IMR-90 (cell line): ENCODE measurements around the gene ASRGL1. TPM values are rescaled to one million over a fixed set of nuclear protein-coding genes. Genes with fewer than 3 reads are reported as not detected.

ENCODE experiments used
- ATAC-seq: fragments of 200-7000 bp; cut with Tn5 transposase; 2 replicates; pipeline ENCODE4 v1.9.1; 2020; ENCODE audit warnings: low read depth, mild to moderate bottlenecking, moderate library complexity
- BruUV-seq: library from RNA; stranded (reverse); fragments of 400-500 nt; replicated peaks from 2 replicates; lab custom pipeline; 2021; lab: Mats Ljungman, UMichigan
- CTCF ChIA-PET: fragments of 300-600 bp; formaldehyde crosslinking; extraction: SDS; loops from one replicate; lab custom pipeline; 2021; ENCODE audit warnings: antibody characterized with exemption; lab: Yijun Ruan, JAX
- POLR2A ChIA-PET: fragments of 300-600 bp; sonication (Branson Sonifier 250); formaldehyde crosslinking; loops from one replicate; lab custom pipeline; 2022; ENCODE audit warnings: antibody characterized with exemption; ENCODE audit not compliant: unreplicated experiment; lab: Charles Lee
- DNase-seq: peaks from one replicate; pipeline ENCODE4 v3.0.0; 2013
- H2AFZ ChIP-seq: replicated peaks from 2 replicates; pipeline ENCODE3; 2013; ENCODE audit warnings: low read length, mild to moderate bottlenecking; ENCODE audit not compliant: poor library complexity
- H2AK5ac ChIP-seq: 2 replicates; pipeline ENCODE4 v1.6.1; 2013; ENCODE audit warnings: low read depth, low read length, inconsistent platforms
- H2AK9ac ChIP-seq: replicated peaks from 2 replicates; pipeline ENCODE3; 2013; ENCODE audit warnings: mild to moderate bottlenecking, low read depth, low read length, moderate library complexity; ENCODE audit not compliant: poor library complexity
- H2BK120ac ChIP-seq: 2 replicates; pipeline ENCODE4 v1.6.1; 2013; ENCODE audit warnings: low read depth, low read length, inconsistent platforms
- H2BK15ac ChIP-seq: 3 replicates; pipeline ENCODE4 v1.6.1; 2013; ENCODE audit warnings: low read depth, low read length, inconsistent platforms
- H2BK20ac ChIP-seq: 2 replicates; pipeline ENCODE4 v1.6.1; 2013; ENCODE audit warnings: low read depth, mild to moderate bottlenecking, inconsistent platforms, low read length, moderate library complexity
- H2BK5ac ChIP-seq: 2 replicates; pipeline ENCODE4 v1.6.1; 2013; ENCODE audit warnings: mild to moderate bottlenecking, low read depth, low read length, inconsistent platforms; ENCODE audit not compliant: poor library complexity, severe bottlenecking
- H3K14ac ChIP-seq: replicated peaks from 2 replicates; pipeline ENCODE4 v1.6.1; 2013; ENCODE audit warnings: low read depth, low read length, inconsistent platforms
- H3K18ac ChIP-seq: 2 replicates; pipeline ENCODE4 v1.6.1; 2013; ENCODE audit warnings: low read depth, low read length, control low read depth
- H3K23ac ChIP-seq: 2 replicates; pipeline ENCODE4 v1.6.1; 2013; ENCODE audit warnings: low read depth, low read length, inconsistent platforms
- H3K27ac ChIP-seq: 2 replicates; pipeline ENCODE4 v1.5.1; 2013; ENCODE audit warnings: mild to moderate bottlenecking, control low read depth, low read length; ENCODE audit not compliant: insufficient read depth
- H3K27me3 ChIP-seq: 2 replicates; pipeline ENCODE4 v1.6.1; 2013; ENCODE audit warnings: low read length; ENCODE audit not compliant: control insufficient read depth, insufficient read depth
- H3K36me3 ChIP-seq: 2 replicates; pipeline ENCODE4 v1.6.1; 2013; ENCODE audit warnings: low read length, mixed read lengths; ENCODE audit not compliant: control insufficient read depth, insufficient read depth
- H3K4ac ChIP-seq: 2 replicates; pipeline ENCODE4 v1.6.1; 2013; ENCODE audit warnings: low read depth, low read length, inconsistent platforms
- H3K4me1 ChIP-seq: 2 replicates; pipeline ENCODE4 v1.6.1; 2013; ENCODE audit warnings: low read length, mixed read lengths; ENCODE audit not compliant: control insufficient read depth, insufficient read depth
- H3K4me2 ChIP-seq: 2 replicates; pipeline ENCODE4 v1.6.1; 2013; ENCODE audit warnings: low read depth, mild to moderate bottlenecking, control low read depth, low read length, moderate library complexity
- H3K4me3 ChIP-seq: 2 replicates; pipeline ENCODE4 v1.5.1; 2013; ENCODE audit warnings: low read depth, mild to moderate bottlenecking, control low read depth, low read length, moderate library complexity; ENCODE audit not compliant: insufficient read depth
- H3K56ac ChIP-seq: 2 replicates; pipeline ENCODE4 v1.6.1; 2013; ENCODE audit warnings: low read length, inconsistent platforms; ENCODE audit not compliant: insufficient read depth; ENCODE audit errors: extremely low read depth
- H3K79me1 ChIP-seq, 2 experiments: 2 replicates each; pipeline ENCODE4 v1.6.1; 2013; ENCODE audit warnings: low read length in 2 of 2, inconsistent platforms in 1 of 2, low read depth in 1 of 2
- H3K9ac ChIP-seq: 2 replicates; pipeline ENCODE4 v1.6.1; 2013; ENCODE audit warnings: low read depth, low read length, control low read depth
- H3K9me1 ChIP-seq: 2 replicates; pipeline ENCODE4 v1.6.1; 2013; ENCODE audit warnings: low read length, inconsistent platforms; ENCODE audit not compliant: insufficient read depth
- H3K9me3 ChIP-seq: 2 replicates; pipeline ENCODE4 v1.6.1; 2013; ENCODE audit warnings: low read length; ENCODE audit not compliant: control insufficient read depth, insufficient read depth
- H4K20me1 ChIP-seq: 2 replicates; pipeline ENCODE4 v1.6.1; 2013; ENCODE audit warnings: low read length, inconsistent platforms; ENCODE audit not compliant: insufficient read depth
- H4K5ac ChIP-seq: 2 replicates; pipeline ENCODE4 v1.6.1; 2013; ENCODE audit warnings: mild to moderate bottlenecking, low read depth, low read length, control low read depth
- H4K8ac ChIP-seq, 2 experiments: 2 replicates each; pipeline ENCODE4 v1.6.1; 2013; ENCODE audit warnings: low read depth in 2 of 2, low read length in 2 of 2, control low read depth in 1 of 2, inconsistent platforms in 1 of 2
- H4K91ac ChIP-seq: 2 replicates; pipeline ENCODE4 v1.6.1; 2013; ENCODE audit warnings: low read depth, low read length, inconsistent platforms; ENCODE audit not compliant: insufficient read depth
- BHLHE40 ChIP-seq: fragments of 150-350 bp; IDR thresholded peaks from 2 replicates; pipeline ENCODE4 v1.6.1; 2016; ENCODE audit warnings: mild to moderate bottlenecking, low read depth, low read length
- CEBPB ChIP-seq: IDR thresholded peaks from 2 replicates; pipeline ENCODE4 v1.6.1; 2012; ENCODE audit warnings: low read depth, low read length, improper control_type of control experiment
- CHD1 ChIP-seq: IDR thresholded peaks from 2 replicates; pipeline ENCODE4 v1.6.1; 2012; ENCODE audit warnings: low read depth, low read length, improper control_type of control experiment
- FOS ChIP-seq: fragments of 150-350 bp; IDR thresholded peaks from 2 replicates; pipeline ENCODE4 v1.6.1; 2016; ENCODE audit warnings: low read depth, low read length
- MAFK ChIP-seq: IDR thresholded peaks from 2 replicates; pipeline ENCODE4 v1.6.1; 2012; ENCODE audit warnings: low read depth, low read length, improper control_type of control experiment
- MAZ ChIP-seq: IDR thresholded peaks from 2 replicates; pipeline ENCODE4 v1.6.1; 2012; ENCODE audit warnings: low read depth, mild to moderate bottlenecking, low read length, improper control_type of control experiment, moderate library complexity, borderline replicate concordance
- MXI1 ChIP-seq: IDR thresholded peaks from 2 replicates; pipeline ENCODE4 v1.6.1; 2012; ENCODE audit warnings: low read depth, mild to moderate bottlenecking, low read length, moderate library complexity, borderline replicate concordance
- NFE2L2 ChIP-seq: fragments of 150-350 bp; IDR thresholded peaks from 2 replicates; pipeline ENCODE4 v1.6.1; 2016; ENCODE audit warnings: low read depth, mild to moderate bottlenecking, low read length
- POLR2A ChIP-seq: IDR thresholded peaks from 2 replicates; pipeline ENCODE4 v1.6.1; 2012; ENCODE audit warnings: mild to moderate bottlenecking, low read depth, low read length
- RAD21 ChIP-seq: IDR thresholded peaks from 2 replicates; pipeline ENCODE4 v1.6.1; 2012; ENCODE audit warnings: low read length, improper control_type of control experiment
- RCOR1 ChIP-seq: IDR thresholded peaks from 2 replicates; pipeline ENCODE4 v1.6.1; 2012; ENCODE audit warnings: mild to moderate bottlenecking, low read length, improper control_type of control experiment; ENCODE audit not compliant: insufficient replicate concordance
- RFX5 ChIP-seq: IDR thresholded peaks from 2 replicates; pipeline ENCODE4 v1.8.0; 2012; ENCODE audit warnings: low read depth, mild to moderate bottlenecking, low read length, moderate library complexity
- SMC3 ChIP-seq: fragments of 150-350 bp; IDR thresholded peaks from 2 replicates; pipeline ENCODE4 v1.6.1; 2016; ENCODE audit warnings: low read depth, mild to moderate bottlenecking, antibody characterized with exemption, low read length, moderate library complexity
- WGBS, 2 experiments: methylation state at CpG; one replicate each; pipeline versions ENCODE4 v1.1.5 to v1.1.7; 2013; ENCODE audit warnings: missing lambda C conversion rate in 2 of 2; ENCODE audit not compliant: insufficient read length in 1 of 2; ENCODE audit errors: extremely low coverage in 2 of 2; 5-methylcytosine and 5-hydroxymethylcytosine counted together
- dilution Hi-C: fragments of 300-500 bp; cut with HindIII; formaldehyde crosslinking; loops from one replicate; pipeline ENCODE4 v1.14.3; 2018; ENCODE audit warnings: low sequenced_read_pairs; ENCODE audit not compliant: unreplicated experiment
- in situ Hi-C: fragments of 300-500 bp; cut with MboI; formaldehyde crosslinking; loops from 3 replicates; pipeline ENCODE4 v1.14.3; 2019; ENCODE audit warnings: low sequenced_read_pairs, inconsistent platforms, mixed read lengths
- intact Hi-C: fragments of 100-400 bp; cut with micrococcal nuclease; formaldehyde crosslinking; loops from 2 replicates; pipeline ENCODE4 v1.10.0; 2022
- polyA plus RNA-seq, 3 experiments: library from polyadenylated mRNA; depleted of rRNA; stranded (reverse); fragments of >200 nt; gene quantifications; 2 replicates each; pipeline ENCODE4 v1.2.3, GENCODE V29; 2012; ENCODE audit warnings: low replicate concordance in 1 of 3
- total RNA-seq: library from RNA; depleted of rRNA; stranded (reverse); fragments of >200 nt; gene quantifications from 2 replicates; pipeline ENCODE4 v1.2.3, GENCODE V29; 2012
- TF ChIP-seq, protein P1 (sequence below): fragments of 150-350 bp; IDR thresholded peaks from 2 replicates; pipeline ENCODE4 v1.6.1; 2017; ENCODE audit warnings: mild to moderate bottlenecking, antibody characterized with exemption, low read length, low read depth
- TF ChIP-seq, protein P2 (sequence below): fragments of 150-350 bp; IDR thresholded peaks from 2 replicates; pipeline ENCODE4 v1.6.1; 2016; ENCODE audit warnings: low read depth, mild to moderate bottlenecking, low read length, moderate library complexity, borderline replicate concordance
- TF ChIP-seq, protein P3 (sequence below): conservative IDR thresholded peaks from 2 replicates; pipeline ENCODE4 v1.5.1; 2012; ENCODE audit warnings: mild to moderate bottlenecking, low read depth, low read length, improper control_type of control experiment

The ASRGL1 gene
- total and polyA plus RNA-seq, 2 of the 4 experiments (the other 2 are of a cell fraction) = 0.72 TPM; not detected in 1

DNA sequence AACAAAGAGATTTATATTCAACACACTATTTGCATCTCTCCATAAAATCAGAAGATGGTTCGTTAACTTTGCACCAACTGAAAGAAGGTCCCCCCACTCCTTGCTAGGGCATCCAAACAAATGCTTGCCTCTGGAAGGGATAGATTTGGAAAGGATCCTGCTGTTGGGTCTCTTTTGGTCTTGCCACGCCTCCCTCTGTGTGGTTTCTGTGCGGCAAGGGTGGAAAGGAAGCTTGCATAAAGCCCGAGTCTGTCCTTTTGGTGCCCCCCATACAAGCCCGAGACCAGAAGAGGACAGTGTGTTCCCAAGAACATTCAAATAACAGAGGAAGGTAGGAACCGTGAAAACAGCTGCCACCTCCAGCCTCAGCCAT is 96.6 kb downstream of the ASRGL1 start:
- Histone ChIP-seq H4K20me1 (no peaks in the 10 kb centered on the region), H3K9me1 (peaks cover 19% of the 10 kb centered on the region), H3K14ac (peak overlapping the region; percentile 40; the same call in 1 of the 2 replicates), H2AK5ac (peak overlapping the region; percentile 82), H3K27me3 (no peaks in the 10 kb centered on the region), H3K9ac (no peak overlapping the region; the same call in 1 of the 2 replicates), H4K5ac (peak overlapping the region; percentile 61; the same call in 1 of the 2 replicates), H3K23ac (0 out of 2 replicates have a peak overlapping the region, but pooled peaks have one; percentile 52), H2BK5ac (no peak overlapping the region), H2BK20ac (peak overlapping the region; percentile 85), H2BK120ac (peak overlapping the region; percentile 59), H3K27ac (0 out of 2 replicates have a peak overlapping the region, but pooled peaks have one; percentile 3), H3K79me1 (peaks cover 0 to 19% of the 10 kb centered on the region in 2 experiments; a peak in 2 of 4 replicates), H3K18ac (peak overlapping the region; percentile 1), H2AK9ac (peak overlapping the region; percentile 5), H3K4me2 (no peak overlapping the region), H3K4me3 (no peak overlapping the region), H3K56ac (no peak overlapping the region; the same call in 1 of the 2 replicates), H3K9me3 (no peaks in the 10 kb centered on the region), H2AFZ (peak overlapping the region; percentile 75), H4K8ac (peak overlapping the region in 1 of 2 experiments; percentile 15; a peak in 1 of 4 replicates), H4K91ac (peak overlapping the region; percentile 78; the same call in 1 of the 2 replicates), H2BK15ac (peak overlapping the region; percentile 88; the same call in 2 of the 3 replicates), H3K4ac (peak overlapping the region; percentile 68), H3K4me1 (peaks cover 20% of the 10 kb centered on the region), H3K36me3 (no peaks in the 10 kb centered on the region)
- WGBS, 2 experiments = 47% methylated on average over 3 of the region's 6 CpGs; no CpG with 5 or more reads in 1 of the 2 experiments
- ChIA-PET POLR2A (no interaction called here), CTCF (interaction anchor here (1.5 kb wide), 1 partner anchor 9 kb away, joined by 4 read pairs; no protein-coding TSS in a partner anchor)
- TF ChIP-seq SMC3 (no peak), CEBPB (no peak), MAFK (no peak), MAZ (no peak), MXI1 (no peak), FOS (no peak), RAD21 (no peak), BHLHE40 (no peak), CHD1 (no peak), RFX5 (no peak), NFE2L2 (no peak), RCOR1 (no peak), POLR2A (no peak)
- TF ChIP-seq, protein P1, sequence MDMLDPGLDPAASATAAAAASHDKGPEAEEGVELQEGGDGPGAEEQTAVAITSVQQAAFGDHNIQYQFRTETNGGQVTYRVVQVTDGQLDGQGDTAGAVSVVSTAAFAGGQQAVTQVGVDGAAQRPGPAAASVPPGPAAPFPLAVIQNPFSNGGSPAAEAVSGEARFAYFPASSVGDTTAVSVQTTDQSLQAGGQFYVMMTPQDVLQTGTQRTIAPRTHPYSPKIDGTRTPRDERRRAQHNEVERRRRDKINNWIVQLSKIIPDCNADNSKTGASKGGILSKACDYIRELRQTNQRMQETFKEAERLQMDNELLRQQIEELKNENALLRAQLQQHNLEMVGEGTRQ = no peak
- TF ChIP-seq, protein P2, sequence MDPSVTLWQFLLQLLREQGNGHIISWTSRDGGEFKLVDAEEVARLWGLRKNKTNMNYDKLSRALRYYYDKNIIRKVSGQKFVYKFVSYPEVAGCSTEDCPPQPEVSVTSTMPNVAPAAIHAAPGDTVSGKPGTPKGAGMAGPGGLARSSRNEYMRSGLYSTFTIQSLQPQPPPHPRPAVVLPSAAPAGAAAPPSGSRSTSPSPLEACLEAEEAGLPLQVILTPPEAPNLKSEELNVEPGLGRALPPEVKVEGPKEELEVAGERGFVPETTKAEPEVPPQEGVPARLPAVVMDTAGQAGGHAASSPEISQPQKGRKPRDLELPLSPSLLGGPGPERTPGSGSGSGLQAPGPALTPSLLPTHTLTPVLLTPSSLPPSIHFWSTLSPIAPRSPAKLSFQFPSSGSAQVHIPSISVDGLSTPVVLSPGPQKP = no peak
- TF ChIP-seq, protein P3, sequence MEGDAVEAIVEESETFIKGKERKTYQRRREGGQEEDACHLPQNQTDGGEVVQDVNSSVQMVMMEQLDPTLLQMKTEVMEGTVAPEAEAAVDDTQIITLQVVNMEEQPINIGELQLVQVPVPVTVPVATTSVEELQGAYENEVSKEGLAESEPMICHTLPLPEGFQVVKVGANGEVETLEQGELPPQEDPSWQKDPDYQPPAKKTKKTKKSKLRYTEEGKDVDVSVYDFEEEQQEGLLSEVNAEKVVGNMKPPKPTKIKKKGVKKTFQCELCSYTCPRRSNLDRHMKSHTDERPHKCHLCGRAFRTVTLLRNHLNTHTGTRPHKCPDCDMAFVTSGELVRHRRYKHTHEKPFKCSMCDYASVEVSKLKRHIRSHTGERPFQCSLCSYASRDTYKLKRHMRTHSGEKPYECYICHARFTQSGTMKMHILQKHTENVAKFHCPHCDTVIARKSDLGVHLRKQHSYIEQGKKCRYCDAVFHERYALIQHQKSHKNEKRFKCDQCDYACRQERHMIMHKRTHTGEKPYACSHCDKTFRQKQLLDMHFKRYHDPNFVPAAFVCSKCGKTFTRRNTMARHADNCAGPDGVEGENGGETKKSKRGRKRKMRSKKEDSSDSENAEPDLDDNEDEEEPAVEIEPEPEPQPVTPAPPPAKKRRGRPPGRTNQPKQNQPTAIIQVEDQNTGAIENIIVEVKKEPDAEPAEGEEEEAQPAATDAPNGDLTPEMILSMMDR = no peak
- in situ Hi-C loops = no loop called here
- no peak for DNase-seq
- ATAC-seq = no peak
- dilution Hi-C loops = no loop called here
- intact Hi-C loops = no loop called here
- BruUV-seq = no TSS peak
